ENCODE results near the gene PALLD.

DNA sequence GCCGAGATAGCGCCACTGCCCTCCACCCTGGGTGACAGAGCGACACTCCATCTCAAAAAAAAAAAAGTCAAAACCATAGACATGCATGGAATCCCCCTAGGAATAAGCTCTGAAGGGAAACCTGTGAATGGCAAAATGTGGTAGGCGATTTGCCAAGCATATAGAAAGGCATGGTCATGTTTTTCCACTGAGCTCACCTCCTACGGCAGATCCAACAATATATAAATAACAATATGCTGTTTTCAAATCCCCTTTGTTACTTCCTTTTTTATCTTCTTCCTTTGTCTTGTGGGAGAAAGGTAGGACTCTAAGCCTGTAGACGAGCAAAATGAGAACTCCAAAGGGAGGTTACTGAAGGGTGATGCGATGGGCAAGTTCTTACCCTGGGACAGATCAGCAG, 219.0 kb downstream of the PALLD start:
- TF ChIP-seq, protein P1, sequence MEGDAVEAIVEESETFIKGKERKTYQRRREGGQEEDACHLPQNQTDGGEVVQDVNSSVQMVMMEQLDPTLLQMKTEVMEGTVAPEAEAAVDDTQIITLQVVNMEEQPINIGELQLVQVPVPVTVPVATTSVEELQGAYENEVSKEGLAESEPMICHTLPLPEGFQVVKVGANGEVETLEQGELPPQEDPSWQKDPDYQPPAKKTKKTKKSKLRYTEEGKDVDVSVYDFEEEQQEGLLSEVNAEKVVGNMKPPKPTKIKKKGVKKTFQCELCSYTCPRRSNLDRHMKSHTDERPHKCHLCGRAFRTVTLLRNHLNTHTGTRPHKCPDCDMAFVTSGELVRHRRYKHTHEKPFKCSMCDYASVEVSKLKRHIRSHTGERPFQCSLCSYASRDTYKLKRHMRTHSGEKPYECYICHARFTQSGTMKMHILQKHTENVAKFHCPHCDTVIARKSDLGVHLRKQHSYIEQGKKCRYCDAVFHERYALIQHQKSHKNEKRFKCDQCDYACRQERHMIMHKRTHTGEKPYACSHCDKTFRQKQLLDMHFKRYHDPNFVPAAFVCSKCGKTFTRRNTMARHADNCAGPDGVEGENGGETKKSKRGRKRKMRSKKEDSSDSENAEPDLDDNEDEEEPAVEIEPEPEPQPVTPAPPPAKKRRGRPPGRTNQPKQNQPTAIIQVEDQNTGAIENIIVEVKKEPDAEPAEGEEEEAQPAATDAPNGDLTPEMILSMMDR (IDR thresholded peaks at IDR 0.05; ENCODE audit: low read depth, low read length), result no peak
- no peak for TF ChIP-seq POLR2A (IDR thresholded peaks at IDR 0.05; ENCODE audit: extremely low read depth, insufficient read length)
- TF ChIP-seq, protein P2, sequence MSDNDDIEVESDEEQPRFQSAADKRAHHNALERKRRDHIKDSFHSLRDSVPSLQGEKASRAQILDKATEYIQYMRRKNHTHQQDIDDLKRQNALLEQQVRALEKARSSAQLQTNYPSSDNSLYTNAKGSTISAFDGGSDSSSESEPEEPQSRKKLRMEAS (IDR thresholded peaks at IDR 0.05; ENCODE audit: low read depth, low read length), result no peak
- no peak for TF ChIP-seq MYC (IDR thresholded peaks at IDR 0.05; ENCODE audit: low read depth, low read length)
